K562 (cell line): ENCODE measurements around the gene PLEKHN1.

Source experiments
- EGR1 ChIP-seq: fragments of 450-650 bp; conservative IDR thresholded peaks from 2 replicates; pipeline ENCODE4 v1.6.1; 2017; ENCODE audit warnings: mild to moderate bottlenecking
- FOXJ3 ChIP-seq: sonication (generic); formaldehyde crosslinking; IDR thresholded peaks from 2 replicates; pipeline ENCODE4 v1.4.0; 2020; ENCODE audit warnings: mild to moderate bottlenecking, missing genetic modification reagents
- PCBP1 ChIP-seq: fragments of 200-400 bp; formaldehyde crosslinking; IDR thresholded peaks from 2 replicates; pipeline ENCODE4 v1.6.1; 2018; ENCODE audit warnings: mild to moderate bottlenecking, low read depth, low read length; ENCODE audit not compliant: poor library complexity, severe bottlenecking
- RFX5 ChIP-seq: IDR thresholded peaks from 2 replicates; pipeline ENCODE4 v1.6.1; 2011; ENCODE audit warnings: low read depth, mild to moderate bottlenecking, improper control_type of control experiment, low read length
- SAP30 ChIP-seq: fragments of 200-600 bp; sonication (generic); IDR thresholded peaks from 2 replicates; pipeline ENCODE4 v1.6.1; 2012; ENCODE audit warnings: borderline replicate concordance, low read depth, mild to moderate bottlenecking, moderate library complexity, low read length, control low read depth, inconsistent platforms; ENCODE audit not compliant: insufficient read depth, poor library complexity, severe bottlenecking
- SIN3A ChIP-seq, 2 experiments: fragments of 150-350 bp in 1 of 2; IDR thresholded peaks; 2 replicates each; pipeline ENCODE4 v1.6.1; 2011 to 2016; ENCODE audit warnings: borderline replicate concordance in 2 of 2, low read depth in 2 of 2, low read length in 2 of 2, mild to moderate bottlenecking in 2 of 2, moderate library complexity in 2 of 2; ENCODE audit not compliant: control insufficient read depth in 1 of 2
- ZFX ChIP-seq: sonication (generic); formaldehyde crosslinking; IDR thresholded peaks from 2 replicates; pipeline ENCODE4 v1.8.0; 2022; ENCODE audit warnings: mild to moderate bottlenecking, missing genetic modification reagents, moderate library complexity
- ZNF217 ChIP-seq: sonication (generic); formaldehyde crosslinking; IDR thresholded peaks from 2 replicates; pipeline ENCODE4 v1.8.0; 2022; ENCODE audit warnings: mild to moderate bottlenecking, missing genetic modification reagents
- ZNF311 ChIP-seq: fragments of 250-450 bp; sonication (Bioruptor Pico); IDR thresholded peaks from 2 replicates; pipeline ENCODE4 v1.4.0; 2020; ENCODE audit warnings: mild to moderate bottlenecking, moderate library complexity
- ZNF354B ChIP-seq: fragments of 250-450 bp; sonication (Bioruptor Pico); IDR thresholded peaks from 2 replicates; pipeline ENCODE4 v1.4.0; 2020
- TF ChIP-seq, protein P1 (sequence below), 3 experiments: IDR thresholded peaks in 2 of 3; conservative IDR thresholded peaks in 1 of 3; 2 replicates each; pipeline ENCODE4 v1.5.1; 2011 to 2012; ENCODE audit warnings: low read length in 3 of 3, mild to moderate bottlenecking in 3 of 3, control low read depth in 2 of 3, improper control_type of control experiment in 1 of 3, inconsistent platforms in 1 of 3, low read depth in 1 of 3, mixed read lengths in 1 of 3, moderate library complexity in 1 of 3; ENCODE audit not compliant: insufficient read depth in 2 of 3

- TF ChIP-seq ZNF311 (no peak), ZNF354B (CRISPR knock-in tag) (no peak), SAP30 (no peak), PCBP1 (no peak), RFX5 (no peak), SIN3A (IDR thresholded peaks at IDR 0.05; ENCODE audit: borderline replicate concordance in 2 of 2, control insufficient read depth in 1 of 2, low read depth in 2 of 2, low read length in 2 of 2) (no peak), EGR1 (no peak), ZFX (CRISPR knock-in tag) (no peak), FOXJ3 (CRISPR knock-in tag) (no peak), ZNF217 (CRISPR knock-in tag) (no peak)
- TF ChIP-seq, protein P1, sequence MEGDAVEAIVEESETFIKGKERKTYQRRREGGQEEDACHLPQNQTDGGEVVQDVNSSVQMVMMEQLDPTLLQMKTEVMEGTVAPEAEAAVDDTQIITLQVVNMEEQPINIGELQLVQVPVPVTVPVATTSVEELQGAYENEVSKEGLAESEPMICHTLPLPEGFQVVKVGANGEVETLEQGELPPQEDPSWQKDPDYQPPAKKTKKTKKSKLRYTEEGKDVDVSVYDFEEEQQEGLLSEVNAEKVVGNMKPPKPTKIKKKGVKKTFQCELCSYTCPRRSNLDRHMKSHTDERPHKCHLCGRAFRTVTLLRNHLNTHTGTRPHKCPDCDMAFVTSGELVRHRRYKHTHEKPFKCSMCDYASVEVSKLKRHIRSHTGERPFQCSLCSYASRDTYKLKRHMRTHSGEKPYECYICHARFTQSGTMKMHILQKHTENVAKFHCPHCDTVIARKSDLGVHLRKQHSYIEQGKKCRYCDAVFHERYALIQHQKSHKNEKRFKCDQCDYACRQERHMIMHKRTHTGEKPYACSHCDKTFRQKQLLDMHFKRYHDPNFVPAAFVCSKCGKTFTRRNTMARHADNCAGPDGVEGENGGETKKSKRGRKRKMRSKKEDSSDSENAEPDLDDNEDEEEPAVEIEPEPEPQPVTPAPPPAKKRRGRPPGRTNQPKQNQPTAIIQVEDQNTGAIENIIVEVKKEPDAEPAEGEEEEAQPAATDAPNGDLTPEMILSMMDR (IDR thresholded peaks at IDR 0.05 in 2 of 3, conservative IDR thresholded peaks at IDR 0.05 in 1 of 3; ENCODE audit: insufficient read depth in 2 of 3, low read depth in 1 of 3, low read length in 3 of 3): no peak
These were observed 12.0 kb downstream of the PLEKHN1 start for GRCh38 chr1:978069-978834.
